Measurements from ENCODE around the gene PLEKHO2.

The PLEKHO2 gene

GRCh38 chr15:64858021-64858575, 16.4 kb downstream of the PLEKHO2 start:
- no peak for DNase-seq

DNA sequence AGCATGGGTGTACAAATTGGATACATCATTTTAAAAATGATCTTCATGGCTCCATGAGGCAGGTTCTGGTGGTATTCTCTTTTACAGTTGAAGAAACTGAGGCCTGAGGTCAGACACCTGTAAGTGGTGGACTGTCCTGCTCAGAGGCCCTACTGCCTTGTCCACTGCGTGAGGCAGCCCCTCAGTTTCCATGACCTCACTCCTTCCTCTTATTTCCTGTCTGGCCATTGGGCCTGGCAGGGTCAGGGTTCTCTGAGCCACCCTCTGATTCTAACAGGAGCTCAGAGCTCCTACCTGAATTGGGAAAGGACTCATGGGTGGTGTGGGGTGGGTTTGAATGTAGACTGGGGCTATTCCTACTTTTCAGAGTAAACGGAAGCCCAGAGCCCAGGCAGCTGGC, 17.5 kb downstream of the PLEKHO2 start:
- no peak for DNase-seq

DNA sequence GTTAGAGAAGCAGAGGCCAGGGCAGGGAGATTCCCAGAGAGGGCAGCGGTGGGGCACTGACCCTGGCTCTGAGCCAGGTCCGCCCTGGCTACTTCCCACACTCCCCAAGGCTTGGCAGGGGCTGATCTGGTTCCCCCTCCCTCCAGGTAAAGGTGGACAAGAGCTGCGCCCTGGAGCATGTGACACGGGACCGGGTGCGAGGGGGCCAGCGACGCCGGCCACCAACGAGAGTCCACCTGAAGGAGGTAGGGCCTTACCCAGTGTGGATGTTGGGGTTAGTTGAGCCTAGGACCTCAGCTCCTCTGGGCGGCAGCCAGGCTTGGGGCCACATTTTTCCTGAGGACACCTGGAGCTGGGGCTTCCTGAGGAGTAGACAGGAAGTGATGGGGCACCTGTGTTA, 19.6 kb downstream of the PLEKHO2 start:
- no peak for DNase-seq

DNA sequence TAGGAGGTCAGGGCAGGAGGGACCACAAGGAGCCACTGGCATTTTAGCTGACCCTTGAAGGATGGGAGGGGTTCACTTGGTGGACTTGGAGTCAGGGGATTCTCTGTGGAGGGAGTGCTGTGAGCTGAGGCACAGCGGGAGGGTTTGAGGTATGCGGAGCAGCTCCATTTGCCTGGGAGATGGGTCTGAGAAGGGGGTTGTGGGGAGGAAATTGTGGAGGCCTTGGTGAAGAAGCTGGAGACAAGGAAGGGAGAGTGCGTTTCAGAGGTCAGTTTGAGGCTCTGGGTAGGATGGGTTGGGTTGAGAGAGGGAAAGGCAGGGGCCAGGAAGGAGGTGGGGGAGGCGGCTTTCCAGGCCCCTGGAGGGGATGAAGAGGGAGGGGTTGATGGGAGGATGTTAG, 20.2 kb downstream of the PLEKHO2 start:
- DNase-seq = no peak

DNA sequence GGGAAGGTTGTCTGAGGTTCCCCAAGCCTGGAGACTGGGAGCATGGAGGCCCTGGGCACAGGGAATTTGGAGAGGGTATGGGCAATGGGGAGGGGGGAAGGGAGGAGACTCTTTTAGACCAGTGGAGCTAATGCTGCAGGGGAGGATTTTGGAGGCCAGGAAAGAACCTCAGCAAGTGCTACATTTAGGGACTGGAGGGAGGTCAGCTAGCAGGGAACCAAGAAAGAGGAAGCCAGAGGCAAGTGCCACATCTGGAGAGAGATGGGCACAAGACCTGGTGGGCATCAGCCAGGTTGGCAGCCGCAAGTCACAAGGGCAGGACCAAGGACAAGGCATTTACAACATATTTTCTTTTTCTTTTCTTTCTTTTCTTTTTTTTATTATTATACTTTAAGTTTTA, 20.7 kb downstream of the PLEKHO2 start:
- no peak for DNase-seq

DNA sequence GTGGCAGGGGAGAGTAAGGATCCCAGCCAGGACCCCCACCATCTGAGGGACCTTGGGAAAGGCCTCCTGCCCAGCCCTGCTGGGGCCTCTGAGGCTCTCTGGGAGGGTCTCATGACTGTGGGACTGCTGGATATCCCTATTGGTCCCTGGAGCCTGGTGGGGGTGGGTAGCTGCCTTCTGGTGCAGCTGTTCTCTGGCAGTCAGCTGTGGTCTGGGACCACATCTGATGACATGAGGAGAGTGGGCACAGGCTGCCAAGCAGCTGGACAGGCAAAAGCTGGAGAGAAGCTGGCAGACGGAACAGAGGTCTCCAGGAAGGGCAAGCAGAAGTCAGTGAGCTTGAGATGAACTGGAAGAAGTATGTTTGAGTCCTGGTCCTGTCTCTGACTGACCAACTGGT, 22.4 kb downstream of the PLEKHO2 start:
- DNase-seq = no peak

GRCh38 chr15:64865126-64865997, 23.6 kb downstream of the PLEKHO2 start:
- no peak for DNase-seq

DNA sequence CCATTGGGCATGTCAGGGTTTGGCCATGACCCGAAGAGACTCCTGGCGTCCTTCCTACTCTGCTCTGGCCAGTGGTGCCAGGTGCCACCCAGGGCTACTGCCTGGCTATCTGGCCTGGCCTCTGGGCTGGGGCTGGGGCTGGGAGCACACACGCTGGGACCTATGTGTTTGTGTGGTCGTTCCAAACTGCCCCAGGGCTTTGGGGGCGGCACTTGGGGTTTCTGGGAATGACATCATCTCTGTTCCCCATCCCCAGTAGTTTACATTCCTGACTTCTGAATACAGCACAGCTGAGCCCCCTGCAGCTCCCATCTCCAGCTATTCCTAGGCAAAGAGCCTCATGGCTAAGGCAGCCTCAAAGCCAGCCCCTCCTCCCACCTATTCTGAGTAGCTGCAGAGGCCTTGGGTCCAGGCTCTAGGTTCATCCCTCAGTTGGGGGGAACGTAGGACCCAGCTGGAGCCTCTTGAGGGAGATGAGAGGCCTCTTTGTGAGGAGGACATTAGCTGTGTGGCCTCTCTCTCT, 24.3 kb downstream of the PLEKHO2 start:
- no peak for DNase-seq

GRCh38 chr15:64869501-64869900, 27.8 kb downstream of the PLEKHO2 start:
- DNase-seq = no peak

DNA sequence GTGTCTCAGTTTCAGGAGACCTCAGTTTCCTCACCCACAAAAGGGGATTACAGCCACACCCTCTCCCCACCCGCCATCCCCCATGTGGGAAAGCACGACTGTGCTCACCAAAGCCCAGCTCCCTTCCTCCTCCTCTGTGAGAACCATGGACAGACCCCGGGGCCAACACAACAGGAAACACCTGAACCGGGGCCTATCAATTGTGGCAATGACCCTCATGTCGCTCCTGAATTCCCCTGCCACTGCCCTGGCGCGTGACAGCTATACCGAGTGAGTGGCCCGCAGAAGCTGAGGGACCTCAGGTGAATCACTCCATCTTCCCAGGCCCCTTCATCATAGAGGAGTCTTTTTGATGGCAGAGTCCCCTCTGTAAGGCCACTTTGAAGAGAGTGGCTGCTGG, 28.6 kb downstream of the PLEKHO2 start:
- DNase-seq = no peak

DNA sequence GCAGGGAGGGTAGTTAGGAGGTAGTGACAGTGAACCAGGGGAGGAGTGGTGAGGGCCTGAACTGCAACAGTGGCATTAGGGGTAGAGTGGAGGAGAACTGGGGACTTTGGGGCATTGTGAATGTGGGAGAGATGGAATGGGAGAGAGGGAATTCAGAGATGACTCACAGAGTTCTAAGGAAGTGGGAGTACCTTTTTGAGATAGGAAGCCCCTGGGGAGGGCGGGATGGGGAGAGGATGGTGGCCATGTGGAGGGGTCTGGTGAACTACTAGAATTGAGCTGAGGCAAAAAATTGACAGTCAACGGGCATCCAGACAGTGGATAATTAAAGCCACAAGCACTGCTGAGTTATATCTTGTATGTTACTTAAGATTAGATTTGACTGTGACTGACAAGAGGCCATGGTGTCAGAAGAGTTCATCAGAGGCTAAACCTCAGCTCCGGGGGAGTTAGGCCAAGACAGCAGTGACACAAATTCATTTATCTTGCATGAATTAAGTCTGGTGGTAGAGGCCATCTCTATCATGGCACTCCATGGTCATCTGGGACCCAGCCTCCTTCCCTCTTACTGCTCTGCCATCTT, 34.0 kb downstream of the PLEKHO2 start:
- DNase-seq = no peak

GRCh38 chr15:64877435-64877834, 35.7 kb downstream of the PLEKHO2 start:
- no peak for DNase-seq

- DNase-seq = no peak
These were observed 37.0 kb downstream of the PLEKHO2 start for GRCh38 chr15:64878705-64879104.

DNA sequence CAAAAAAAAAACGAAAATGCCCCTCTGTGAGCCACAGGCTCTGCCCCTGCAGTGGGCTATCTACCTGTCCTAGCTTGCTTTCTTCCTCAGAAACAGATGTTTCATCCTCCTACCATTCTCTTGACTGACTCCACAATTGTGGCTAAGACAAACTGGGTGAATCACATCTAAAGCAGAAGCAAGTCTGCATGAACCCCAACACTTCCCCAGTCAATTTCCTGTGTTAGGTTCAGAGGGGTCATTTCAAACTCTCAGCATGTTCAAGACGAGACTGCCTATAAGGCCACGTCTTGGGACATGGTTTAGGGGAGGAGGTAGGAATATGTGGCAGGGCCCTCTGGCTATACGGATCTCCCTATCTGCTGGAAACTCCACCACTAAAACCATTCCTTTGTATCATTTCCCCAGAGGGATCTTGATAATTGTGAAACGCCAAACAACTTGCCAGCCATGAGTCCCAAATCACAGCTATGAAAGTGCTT, 41.4 kb downstream of the PLEKHO2 start:
- DNase-seq = no peak

DNA sequence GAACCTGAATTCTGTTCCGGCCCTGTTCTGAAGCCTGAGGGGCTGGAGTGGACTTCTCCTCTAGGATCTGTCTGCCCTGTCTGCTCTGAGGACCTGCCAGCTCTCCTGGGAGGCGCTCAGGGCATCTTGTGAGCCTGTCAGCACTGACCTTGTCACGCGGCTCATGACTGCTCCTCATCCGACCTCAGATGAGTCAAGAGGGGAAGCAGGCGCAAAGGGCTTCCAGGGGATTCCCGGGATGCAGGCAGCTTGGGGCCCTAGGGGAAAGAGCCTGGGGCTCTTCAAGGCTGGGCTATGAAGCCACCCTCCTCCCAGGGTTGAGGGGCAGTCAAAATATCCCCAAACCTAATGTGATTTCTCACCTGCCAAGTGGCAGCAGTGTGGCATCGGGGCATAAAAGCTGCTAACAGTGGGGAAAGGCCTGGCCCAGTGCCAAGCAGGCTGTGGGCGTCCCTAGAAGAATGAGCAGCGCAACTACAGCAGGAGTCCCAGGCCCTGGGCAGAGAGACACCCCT, 42.3 kb downstream of the PLEKHO2 start:
- no peak for DNase-seq

DNA sequence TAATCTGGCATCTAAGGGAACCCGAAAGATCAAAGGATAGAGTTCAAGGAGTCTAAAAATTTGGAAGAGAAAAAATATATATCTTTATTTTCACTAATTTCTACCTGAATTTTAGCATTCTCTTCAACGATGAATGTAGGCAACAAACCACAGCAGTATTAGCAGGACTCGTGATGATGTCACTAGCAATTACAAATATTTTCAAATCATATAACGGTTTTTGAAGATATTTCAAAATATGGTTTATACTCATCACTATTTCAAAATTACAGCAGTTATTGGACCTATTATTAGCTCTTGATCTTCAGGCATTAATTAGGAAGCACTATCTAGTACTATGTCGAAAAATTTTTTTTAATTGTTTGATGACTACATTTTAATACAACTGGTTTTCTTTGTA, 43.0 kb downstream of the PLEKHO2 start:
- DNase-seq = no peak

GRCh38 chr15:64888336-64888735, 46.6 kb downstream of the PLEKHO2 start:
- DNase-seq = no peak

DNA sequence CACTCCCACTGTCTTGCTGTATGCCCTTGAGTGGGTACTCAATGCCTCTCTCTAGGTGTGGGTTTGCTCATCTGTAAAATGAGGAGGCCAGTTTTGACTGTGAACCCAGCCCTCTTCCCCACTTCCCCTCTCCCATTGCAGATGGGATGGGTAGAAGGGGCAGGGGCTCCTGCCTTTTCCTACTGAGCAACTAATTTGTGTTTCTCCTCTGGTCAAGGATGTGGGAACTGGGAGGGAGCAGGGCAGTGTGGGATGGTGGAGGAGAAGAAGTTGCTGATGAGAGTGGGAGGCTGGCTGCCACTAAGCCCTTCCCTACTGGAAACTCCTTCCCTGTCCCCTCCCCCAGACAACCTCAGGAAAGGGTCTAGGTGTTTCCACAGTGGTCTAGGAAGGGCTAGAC, 49.8 kb downstream of the PLEKHO2 start:
- DNase-seq = no peak

DNA sequence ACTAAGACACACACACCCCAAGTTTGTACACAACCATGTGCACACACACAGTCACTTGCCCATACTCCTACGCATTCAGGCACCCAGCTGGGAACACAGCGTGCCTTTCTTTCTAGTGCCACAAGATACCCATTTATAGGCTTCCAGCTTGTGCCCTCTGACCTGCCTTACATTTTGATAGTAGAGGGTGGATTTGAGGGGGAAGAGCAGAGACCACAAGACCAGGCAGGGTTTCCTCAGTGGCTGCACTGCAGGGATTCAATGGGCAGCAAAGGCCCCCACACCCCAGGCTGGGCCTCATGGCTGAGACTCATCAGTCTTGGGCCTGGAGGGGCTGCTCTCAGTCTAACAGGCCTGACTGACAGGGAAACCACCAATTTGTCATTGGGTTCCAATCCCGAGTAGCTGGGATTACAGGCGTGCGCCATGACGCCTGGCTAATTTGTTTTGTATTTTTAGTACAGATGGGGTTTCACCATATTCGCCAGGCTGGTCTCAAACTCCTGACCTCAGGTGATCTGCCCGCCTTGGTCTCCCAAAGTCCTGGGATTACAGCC, 51.2 kb downstream of the PLEKHO2 start:
- no peak for DNase-seq

DNA sequence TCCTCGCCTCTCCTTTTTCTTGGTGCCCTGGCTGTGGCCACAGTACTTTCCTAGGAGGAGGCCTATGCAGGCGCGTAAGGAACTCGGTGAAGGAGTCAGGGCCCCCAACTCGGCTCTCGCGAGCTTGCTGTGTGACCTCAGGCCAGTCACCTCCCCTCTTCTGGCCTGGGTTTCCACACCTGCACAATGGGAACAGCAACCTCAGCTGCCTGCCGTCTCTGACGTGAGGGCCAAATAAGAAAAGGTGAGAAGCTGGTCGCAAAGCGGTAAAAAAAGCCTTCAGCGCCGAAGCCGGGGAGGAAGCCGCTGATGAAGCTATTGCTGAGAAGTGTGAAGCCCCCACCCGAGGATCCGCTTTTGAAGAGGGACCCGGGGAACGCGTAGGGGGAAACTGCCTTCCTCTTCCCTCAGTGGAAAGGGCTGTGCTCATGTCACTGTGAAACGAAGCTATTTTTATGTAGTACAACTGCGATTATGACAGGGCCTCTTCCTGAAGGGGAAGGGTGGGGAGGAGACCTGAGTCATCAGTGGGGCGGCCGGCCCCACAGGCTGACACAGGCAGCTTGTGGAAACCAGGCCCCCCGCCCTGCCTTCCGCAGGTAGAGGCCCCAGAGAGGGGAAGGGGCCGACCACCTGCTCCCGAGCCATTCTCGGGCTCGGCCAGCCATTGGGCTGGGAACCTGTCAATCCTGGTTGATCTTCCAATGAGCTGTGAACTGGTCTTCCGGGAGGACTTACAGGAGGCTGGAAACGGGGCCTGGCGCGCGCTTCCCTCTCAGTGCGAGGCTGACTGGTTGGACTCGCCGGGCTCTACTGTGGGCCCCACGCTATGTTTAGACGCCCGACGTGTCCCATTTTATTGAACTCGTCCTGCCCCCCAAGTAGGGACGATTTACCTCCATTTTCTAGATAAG, 52.0 kb downstream of the PLEKHO2 start:
- no peak for DNase-seq

DNA sequence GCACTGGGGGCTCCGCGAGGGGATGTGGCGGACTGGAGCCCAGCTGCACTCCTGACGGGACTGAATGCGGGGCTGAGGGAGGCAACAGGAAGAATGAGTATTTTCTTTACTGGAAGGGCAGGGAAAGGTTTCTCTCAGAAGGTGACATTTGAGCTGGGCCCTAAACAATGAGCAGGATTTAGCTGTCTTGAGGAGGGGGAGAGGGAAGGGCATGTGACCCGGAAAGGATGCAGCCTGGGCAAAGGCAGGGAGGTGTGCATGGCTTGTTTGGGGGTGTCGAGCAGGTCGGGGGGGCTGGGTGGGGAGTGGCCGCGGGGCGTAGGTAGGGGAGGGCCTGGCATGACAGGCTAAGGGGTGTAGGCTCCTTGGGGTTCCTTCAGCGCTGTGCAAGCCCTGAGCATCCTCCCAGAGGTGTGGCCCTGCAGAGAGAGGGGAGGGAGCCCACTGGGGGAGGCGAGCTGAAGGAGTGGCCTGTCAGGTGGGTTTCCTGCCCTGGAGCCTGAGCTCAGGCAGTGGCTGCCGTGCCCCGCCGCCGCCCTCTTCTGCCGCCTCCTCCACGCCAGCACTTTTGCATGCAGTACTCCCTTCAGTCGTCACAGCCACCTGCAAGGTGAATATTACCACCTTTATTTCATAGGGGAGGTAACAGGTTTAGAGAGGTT, 52.8 kb downstream of the PLEKHO2 start:
- DNase-seq = no peak
